ENCODE results near the gene MKRN1. TPM values are rescaled to one million over a fixed set of nuclear protein-coding genes. Genes with fewer than 3 reads are reported as not detected.

The MKRN1 gene
- total RNA-seq, 1 donor = 69.8 TPM

DNA sequence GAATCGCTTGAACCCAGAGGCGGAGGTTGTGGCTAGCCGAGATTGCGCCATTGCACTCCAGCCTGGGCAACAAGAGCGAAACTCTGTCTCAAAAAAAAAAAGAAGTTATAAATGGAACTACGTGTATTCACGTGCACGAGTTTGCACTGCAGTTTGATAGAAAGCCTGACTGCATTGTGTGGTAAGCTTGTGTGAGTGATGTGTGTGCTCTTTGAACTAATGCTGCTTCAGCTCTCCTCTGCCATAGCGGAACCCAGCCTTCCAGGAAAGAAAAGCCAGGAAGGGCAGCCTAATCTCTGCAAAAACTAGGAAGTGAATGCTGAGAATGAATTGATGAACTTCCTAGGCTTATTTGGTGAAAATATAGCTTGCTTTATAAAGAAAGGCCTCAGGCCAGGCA lies 15.6 kb upstream of the MKRN1 start:
- Histone ChIP-seq H3K9me3 (ENCODE audit: low read depth, low read length) (no peaks in the 10 kb centered on the region), H2AFZ (ENCODE audit: low read length) (no peak overlapping the region), H3K79me2 (ENCODE audit: insufficient read depth, low read length) (no peaks in the 10 kb centered on the region), H3K4me3 (ENCODE audit: insufficient read depth, low read length) (no peak overlapping the region), H3K36me3 (ENCODE audit: insufficient read depth, low read length) (no peaks in the 10 kb centered on the region), H3K4me1 (ENCODE audit: insufficient read depth, low read length) (no peaks in the 10 kb centered on the region), H3K27me3 (ENCODE audit: insufficient read depth, low read length) (no peaks in the 10 kb centered on the region), H3K4me2 (ENCODE audit: insufficient read depth, low read length) (no peak overlapping the region), H4K20me1 (ENCODE audit: insufficient read depth, low read length) (no peaks in the 10 kb centered on the region), H3K27ac (ENCODE audit: low read depth, low read length) (no peak overlapping the region)
- TF ChIP-seq, protein P1, sequence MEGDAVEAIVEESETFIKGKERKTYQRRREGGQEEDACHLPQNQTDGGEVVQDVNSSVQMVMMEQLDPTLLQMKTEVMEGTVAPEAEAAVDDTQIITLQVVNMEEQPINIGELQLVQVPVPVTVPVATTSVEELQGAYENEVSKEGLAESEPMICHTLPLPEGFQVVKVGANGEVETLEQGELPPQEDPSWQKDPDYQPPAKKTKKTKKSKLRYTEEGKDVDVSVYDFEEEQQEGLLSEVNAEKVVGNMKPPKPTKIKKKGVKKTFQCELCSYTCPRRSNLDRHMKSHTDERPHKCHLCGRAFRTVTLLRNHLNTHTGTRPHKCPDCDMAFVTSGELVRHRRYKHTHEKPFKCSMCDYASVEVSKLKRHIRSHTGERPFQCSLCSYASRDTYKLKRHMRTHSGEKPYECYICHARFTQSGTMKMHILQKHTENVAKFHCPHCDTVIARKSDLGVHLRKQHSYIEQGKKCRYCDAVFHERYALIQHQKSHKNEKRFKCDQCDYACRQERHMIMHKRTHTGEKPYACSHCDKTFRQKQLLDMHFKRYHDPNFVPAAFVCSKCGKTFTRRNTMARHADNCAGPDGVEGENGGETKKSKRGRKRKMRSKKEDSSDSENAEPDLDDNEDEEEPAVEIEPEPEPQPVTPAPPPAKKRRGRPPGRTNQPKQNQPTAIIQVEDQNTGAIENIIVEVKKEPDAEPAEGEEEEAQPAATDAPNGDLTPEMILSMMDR (IDR thresholded peaks at IDR 0.05; ENCODE audit: extremely low read depth, low read depth, low read length) = no peak
- DNase-seq (ENCODE audit: insufficient read length, low spot score, missing footprints) = no peak

DNA sequence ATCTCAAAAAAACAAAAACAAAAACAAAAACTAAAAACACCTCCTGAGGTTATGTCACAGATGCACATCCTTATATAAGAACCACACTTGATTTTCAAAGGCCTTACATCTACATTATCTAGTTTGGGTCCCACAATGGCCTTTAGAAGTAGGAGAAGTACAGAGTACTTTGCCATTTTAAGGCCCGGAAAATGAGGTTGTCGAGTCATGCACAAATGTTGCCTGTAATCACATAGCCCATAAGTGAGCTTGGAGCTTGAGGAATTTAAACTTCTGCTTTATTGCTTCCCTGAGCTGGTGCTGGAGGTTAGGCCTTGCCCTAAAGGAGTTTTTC lies 9.7 kb upstream of the MKRN1 start:
- DNase-seq (ENCODE audit: insufficient read length, low spot score, missing footprints) = no peak
- Histone ChIP-seq H4K20me1 (ENCODE audit: insufficient read depth, low read length) (no peaks in the 10 kb centered on the region), H2AFZ (ENCODE audit: low read length) (no peak overlapping the region), H3K36me3 (ENCODE audit: insufficient read depth, low read length) (no peaks in the 10 kb centered on the region), H3K27me3 (ENCODE audit: insufficient read depth, low read length) (peaks cover 10% of the 10 kb centered on the region), H3K79me2 (ENCODE audit: insufficient read depth, low read length) (no peaks in the 10 kb centered on the region), H3K4me2 (ENCODE audit: insufficient read depth, low read length) (no peak overlapping the region), H3K9me3 (ENCODE audit: low read depth, low read length) (no peaks in the 10 kb centered on the region), H3K4me1 (ENCODE audit: insufficient read depth, low read length) (no peaks in the 10 kb centered on the region), H3K4me3 (ENCODE audit: insufficient read depth, low read length) (no peak overlapping the region), H3K27ac (ENCODE audit: low read depth, low read length) (no peak overlapping the region)
- TF ChIP-seq, protein P1 (IDR thresholded peaks at IDR 0.05; ENCODE audit: extremely low read depth, low read depth, low read length) = no peak

- no peak overlapping the region for H3K27ac ChIP-seq (ENCODE audit: low read depth, low read length)
- no peak overlapping the region for H2AFZ ChIP-seq (ENCODE audit: low read length)
- DNase-seq (ENCODE audit: insufficient read length, low spot score, missing footprints) = no peak
- no peaks in the 10 kb centered on the region for H3K79me2 ChIP-seq (ENCODE audit: insufficient read depth, low read length)
- H3K36me3 ChIP-seq (ENCODE audit: insufficient read depth, low read length) = no peaks in the 10 kb centered on the region
- H3K27me3 ChIP-seq (ENCODE audit: insufficient read depth, low read length) = peaks cover 10% of the 10 kb centered on the region
- TF ChIP-seq, protein P1 (IDR thresholded peaks at IDR 0.05; ENCODE audit: extremely low read depth, low read depth, low read length) = no peak
- no peaks in the 10 kb centered on the region for H3K4me1 ChIP-seq (ENCODE audit: insufficient read depth, low read length)
- no peaks in the 10 kb centered on the region for H4K20me1 ChIP-seq (ENCODE audit: insufficient read depth, low read length)
- peak overlapping the region; percentile 37 for H3K4me3 ChIP-seq (ENCODE audit: insufficient read depth, low read length)
- no peak overlapping the region for H3K4me2 ChIP-seq (ENCODE audit: insufficient read depth, low read length)
- no peaks in the 10 kb centered on the region for H3K9me3 ChIP-seq (ENCODE audit: low read depth, low read length)
Measured at GRCh38 chr7:140485500-140486265, 6.4 kb upstream of the MKRN1 start.

- no peak for DNase-seq (ENCODE audit: insufficient read length, low spot score, missing footprints)
- H3K79me2 ChIP-seq (ENCODE audit: insufficient read depth, low read length) = no peaks in the 10 kb centered on the region
- no peaks in the 10 kb centered on the region for H3K36me3 ChIP-seq (ENCODE audit: insufficient read depth, low read length)
- H3K4me2 ChIP-seq (ENCODE audit: insufficient read depth, low read length) = no peak overlapping the region
- H3K27me3 ChIP-seq (ENCODE audit: insufficient read depth, low read length) = peaks cover 10% of the 10 kb centered on the region
- H3K9me3 ChIP-seq (ENCODE audit: low read depth, low read length) = no peaks in the 10 kb centered on the region
- no peak overlapping the region for H3K27ac ChIP-seq (ENCODE audit: low read depth, low read length)
- no peak overlapping the region for H3K4me3 ChIP-seq (ENCODE audit: insufficient read depth, low read length)
- TF ChIP-seq, protein P1 (IDR thresholded peaks at IDR 0.05; ENCODE audit: extremely low read depth, low read depth, low read length) = no peak
- H4K20me1 ChIP-seq (ENCODE audit: insufficient read depth, low read length) = no peaks in the 10 kb centered on the region
- no peak overlapping the region for H2AFZ ChIP-seq (ENCODE audit: low read length)
- no peaks in the 10 kb centered on the region for H3K4me1 ChIP-seq (ENCODE audit: insufficient read depth, low read length)
Measured at GRCh38 chr7:140484951-140485499, 5.7 kb upstream of the MKRN1 start.
